Karpas-422 (cell line): ENCODE measurements around the gene MBP. TPM values are rescaled to one million over a fixed set of nuclear protein-coding genes. Genes with fewer than 3 reads are reported as not detected.

Source experiments
- DNase-seq: peaks from one replicate; pipeline ENCODE4 v3.0.0-alpha.2; 2015
- H2AFZ ChIP-seq: fragments of 200-600 bp; sonication (generic); 2 replicates; pipeline ENCODE4 v1.6.1; 2014; ENCODE audit warnings: antibody characterized with exemption, low read length, mixed read lengths
- H3K27ac ChIP-seq: fragments of 200-600 bp; sonication (generic); 2 replicates; pipeline ENCODE4 v1.5.1; 2014; ENCODE audit warnings: mild to moderate bottlenecking, low read length, moderate library complexity
- H3K27me3 ChIP-seq: fragments of 200-600 bp; sonication (generic); 2 replicates; pipeline ENCODE4 v1.6.1; 2014; ENCODE audit warnings: low read length, mixed read lengths
- H3K36me3 ChIP-seq: fragments of 200-600 bp; sonication (generic); 2 replicates; pipeline ENCODE4 v1.6.1; 2014; ENCODE audit warnings: low read length, mixed read lengths; ENCODE audit not compliant: insufficient read depth
- H3K4me1 ChIP-seq: fragments of 200-600 bp; sonication (generic); 2 replicates; pipeline ENCODE4 v1.6.1; 2014; ENCODE audit warnings: mild to moderate bottlenecking, low read length, mixed read lengths
- H3K4me2 ChIP-seq: fragments of 200-600 bp; sonication (generic); 2 replicates; pipeline ENCODE4 v1.6.1; 2014; ENCODE audit warnings: low read length, low read depth, mild to moderate bottlenecking; ENCODE audit not compliant: poor library complexity, severe bottlenecking
- H3K4me3 ChIP-seq: fragments of 200-600 bp; sonication (generic); 2 replicates; pipeline ENCODE4 v1.5.1; 2014; ENCODE audit warnings: mild to moderate bottlenecking, antibody characterized with exemption, low read length, mixed read lengths
- H3K79me2 ChIP-seq: fragments of 200-600 bp; sonication (generic); 2 replicates; pipeline ENCODE4 v1.6.1; 2014; ENCODE audit warnings: mild to moderate bottlenecking, low read length, mixed read lengths
- H3K9ac ChIP-seq: fragments of 200-600 bp; sonication (generic); 2 replicates; pipeline ENCODE4 v1.6.0; 2014; ENCODE audit warnings: low read length
- H3K9me2 ChIP-seq: fragments of 200-600 bp; sonication (generic), shearing (Covaris generic); replicated peaks from 2 replicates; pipeline ENCODE4 v1.6.0; 2014; ENCODE audit warnings: mild to moderate bottlenecking, low read length, moderate library complexity; ENCODE audit not compliant: insufficient read depth
- H3K9me3 ChIP-seq: fragments of 300-700, 200-600 bp; sonication (generic); 2 replicates; pipeline ENCODE4 v1.6.1; 2014; ENCODE audit warnings: low read length, mixed read lengths
- H4K20me1 ChIP-seq: fragments of 200-600 bp; sonication (generic); 2 replicates; pipeline ENCODE4 v1.6.1; 2014; ENCODE audit warnings: mild to moderate bottlenecking, antibody characterized with exemption, low read length, low read depth; ENCODE audit not compliant: insufficient read depth
- total RNA-seq: library from RNA; depleted of rRNA; stranded (reverse); fragments of >200 nt; shearing (Covaris generic); gene quantifications from 2 replicates; pipeline ENCODE4 v1.2.3, GENCODE V29; 2014; ENCODE audit warnings: low replicate concordance

Gene MBP
- total RNA-seq, 1 experiment from 2014 or later, result 67.8 TPM

GRCh38 chr18:77002496-77002895, 130.1 kb downstream of the MBP start:
- H3K9me2 ChIP-seq, result no peaks in the 10 kb centered on the region
- H3K27ac ChIP-seq, result peak overlapping the region; percentile 95
- peak overlapping the region; percentile 56 for H3K9ac ChIP-seq
- H3K4me1 ChIP-seq, result peaks cover 78% of the 10 kb centered on the region
- H3K4me2 ChIP-seq, result peak overlapping the region; percentile 71
- no peaks in the 10 kb centered on the region for H3K27me3 ChIP-seq
- no peaks in the 10 kb centered on the region for H3K36me3 ChIP-seq
- peak overlapping the region; percentile 35 for H3K4me3 ChIP-seq
- H3K9me3 ChIP-seq, result no peaks in the 10 kb centered on the region
- DNase-seq, result peak; percentile 97
- H2AFZ ChIP-seq, result peak overlapping the region; percentile 46; the same call in 1 of the 2 replicates
- H4K20me1 ChIP-seq, result no peaks in the 10 kb centered on the region
- no peaks in the 10 kb centered on the region for H3K79me2 ChIP-seq

DNA sequence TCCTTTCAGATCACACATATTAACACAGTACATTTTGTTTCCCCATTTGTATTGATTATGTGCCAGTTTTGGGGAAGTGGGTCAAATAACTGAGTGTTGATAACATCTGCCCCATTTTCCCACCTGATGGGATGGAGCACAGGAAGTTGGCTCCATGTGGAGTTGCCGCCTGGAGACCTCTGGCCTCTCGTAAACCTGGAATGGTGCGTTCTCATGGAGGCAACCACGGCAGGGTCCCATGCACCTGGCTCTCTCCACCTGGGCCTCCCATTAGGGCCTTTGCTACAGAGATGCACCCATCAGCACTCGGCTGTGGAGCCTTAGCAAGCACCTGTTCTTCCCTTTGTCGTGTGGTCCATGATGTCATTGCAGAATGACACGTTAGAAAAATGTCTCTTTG, 130.6 kb downstream of the MBP start:
- DNase-seq, result peak; percentile 90
- no peaks in the 10 kb centered on the region for H4K20me1 ChIP-seq
- no peaks in the 10 kb centered on the region for H3K27me3 ChIP-seq
- H3K9me3 ChIP-seq, result no peaks in the 10 kb centered on the region
- H3K9me2 ChIP-seq, result no peaks in the 10 kb centered on the region
- H2AFZ ChIP-seq, result peak overlapping the region; percentile 46; the same call in 1 of the 2 replicates
- H3K79me2 ChIP-seq, result no peaks in the 10 kb centered on the region
- peak overlapping the region; percentile 71 for H3K4me2 ChIP-seq
- peak overlapping the region; percentile 56 for H3K9ac ChIP-seq
- H3K27ac ChIP-seq, result peak overlapping the region; percentile 95
- H3K4me1 ChIP-seq, result peaks cover 78% of the 10 kb centered on the region
- no peaks in the 10 kb centered on the region for H3K36me3 ChIP-seq
- H3K4me3 ChIP-seq, result peak overlapping the region; percentile 35

DNA sequence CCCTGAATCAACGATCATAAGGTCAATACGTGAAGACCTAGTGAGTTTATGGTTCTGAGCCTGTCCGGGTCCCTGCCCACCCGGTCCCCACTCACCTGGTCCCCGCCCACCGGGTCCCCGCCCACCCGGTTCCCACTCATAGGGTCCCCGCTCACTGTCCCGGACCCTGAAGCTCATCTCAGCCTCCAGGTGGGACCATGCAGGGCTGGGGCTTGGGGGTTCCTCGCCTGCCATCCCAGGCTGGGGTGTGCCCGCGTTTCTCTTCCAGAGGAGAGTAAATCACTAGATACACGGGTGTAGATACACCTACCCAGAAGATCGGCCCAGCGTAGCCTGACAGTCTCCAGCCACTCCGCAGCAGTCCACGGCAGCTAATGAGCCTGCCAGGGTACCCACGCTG, 131.5 kb downstream of the MBP start:
- H3K4me2 ChIP-seq, result no peak overlapping the region
- H3K79me2 ChIP-seq, result no peaks in the 10 kb centered on the region
- no peaks in the 10 kb centered on the region for H4K20me1 ChIP-seq
- no peaks in the 10 kb centered on the region for H3K36me3 ChIP-seq
- no peak overlapping the region for H3K4me3 ChIP-seq
- no peaks in the 10 kb centered on the region for H3K9me3 ChIP-seq
- no peak for DNase-seq
- peaks cover 81% of the 10 kb centered on the region for H3K4me1 ChIP-seq
- no peak overlapping the region for H3K9ac ChIP-seq
- H3K9me2 ChIP-seq, result no peaks in the 10 kb centered on the region
- H3K27me3 ChIP-seq, result no peaks in the 10 kb centered on the region
- H3K27ac ChIP-seq, result peak overlapping the region; percentile 95
- H2AFZ ChIP-seq, result no peak overlapping the region

DNA sequence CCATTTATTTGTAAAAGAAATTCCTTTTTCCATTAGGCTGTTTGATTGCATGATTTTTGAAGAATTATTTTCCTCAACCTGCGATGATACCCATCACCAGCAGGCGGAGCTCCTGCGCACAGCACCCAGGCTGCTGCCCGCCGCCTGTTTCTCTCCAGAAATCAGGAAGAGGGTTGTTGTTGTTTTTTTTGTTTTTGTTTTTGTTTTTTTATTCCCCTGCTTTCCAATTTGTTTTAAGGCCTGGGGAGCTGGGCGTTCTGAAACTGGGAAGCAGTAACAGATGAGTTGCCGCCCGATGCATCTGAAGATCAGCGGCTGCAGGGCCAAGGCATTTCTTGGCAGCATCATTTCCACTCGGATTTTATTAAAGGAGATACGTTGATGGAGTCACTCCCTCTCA, 132.1 kb downstream of the MBP start:
- no peaks in the 10 kb centered on the region for H3K9me2 ChIP-seq
- peaks cover 81% of the 10 kb centered on the region for H3K4me1 ChIP-seq
- no peaks in the 10 kb centered on the region for H4K20me1 ChIP-seq
- no peaks in the 10 kb centered on the region for H3K36me3 ChIP-seq
- DNase-seq, result peak; percentile 87
- H3K4me2 ChIP-seq, result peak overlapping the region; percentile 44
- H3K27me3 ChIP-seq, result no peaks in the 10 kb centered on the region
- H3K27ac ChIP-seq, result peak overlapping the region; percentile 95
- peak overlapping the region; percentile 36 for H3K9ac ChIP-seq
- no peak overlapping the region for H2AFZ ChIP-seq
- no peaks in the 10 kb centered on the region for H3K79me2 ChIP-seq
- H3K4me3 ChIP-seq, result no peak overlapping the region
- H3K9me3 ChIP-seq, result no peaks in the 10 kb centered on the region

DNA sequence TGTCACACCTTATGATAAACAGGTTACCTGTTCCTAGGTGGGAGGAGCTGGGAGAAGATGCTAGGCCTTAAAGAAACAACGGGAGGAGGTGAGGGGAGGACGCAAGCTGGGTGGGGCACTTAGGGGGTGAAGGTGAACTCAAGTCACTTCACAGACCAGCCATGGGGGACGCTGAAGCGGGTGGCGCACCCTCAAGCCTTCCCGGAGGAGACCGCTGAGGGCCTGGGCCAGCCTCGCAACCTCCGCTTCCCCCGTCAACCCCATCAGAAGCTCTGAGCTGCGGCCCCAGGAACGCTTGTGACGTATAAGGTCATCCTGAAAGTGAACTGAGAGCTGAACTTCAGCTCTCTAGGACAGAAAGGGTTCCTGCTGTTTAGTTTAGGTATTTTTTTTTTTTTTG, 133.5 kb downstream of the MBP start:
- no peaks in the 10 kb centered on the region for H3K27me3 ChIP-seq

GRCh38 chr18:76997951-76998808, 134.4 kb downstream of the MBP start:
- Histone ChIP-seq H3K4me2 (no peak overlapping the region), H3K27ac (no peak overlapping the region), H3K4me3 (no peak overlapping the region), H3K9ac (no peak overlapping the region), H3K9me2 (no peaks in the 10 kb centered on the region), H3K79me2 (no peaks in the 10 kb centered on the region), H2AFZ (no peak overlapping the region), H3K9me3 (no peaks in the 10 kb centered on the region), H3K27me3 (no peaks in the 10 kb centered on the region), H3K4me1 (peaks cover 72% of the 10 kb centered on the region), H4K20me1 (no peaks in the 10 kb centered on the region), H3K36me3 (no peaks in the 10 kb centered on the region)
- DNase-seq, result no peak

More for the DNA sequence above, 133.5 kb downstream of the MBP start:
- H3K79me2 ChIP-seq, result no peaks in the 10 kb centered on the region
- no peak overlapping the region for H2AFZ ChIP-seq
- no peak overlapping the region for H3K9ac ChIP-seq
- H3K4me2 ChIP-seq, result no peak overlapping the region
- H3K4me1 ChIP-seq, result peaks cover 76% of the 10 kb centered on the region
- no peaks in the 10 kb centered on the region for H3K9me3 ChIP-seq
- no peaks in the 10 kb centered on the region for H3K9me2 ChIP-seq
- H4K20me1 ChIP-seq, result no peaks in the 10 kb centered on the region
- DNase-seq, result no peak
- H3K4me3 ChIP-seq, result no peak overlapping the region
- H3K27ac ChIP-seq, result no peak overlapping the region
- H3K36me3 ChIP-seq, result no peaks in the 10 kb centered on the region

- H3K27ac ChIP-seq, result no peak overlapping the region
- H3K27me3 ChIP-seq, result no peaks in the 10 kb centered on the region
- no peaks in the 10 kb centered on the region for H3K36me3 ChIP-seq
- no peak overlapping the region for H3K4me3 ChIP-seq
- no peaks in the 10 kb centered on the region for H3K9me2 ChIP-seq
- H3K9ac ChIP-seq, result no peak overlapping the region
- no peak for DNase-seq
- H3K4me1 ChIP-seq, result peaks cover 57% of the 10 kb centered on the region
- H4K20me1 ChIP-seq, result no peaks in the 10 kb centered on the region
- H2AFZ ChIP-seq, result no peak overlapping the region
- no peak overlapping the region for H3K4me2 ChIP-seq
- no peaks in the 10 kb centered on the region for H3K79me2 ChIP-seq
- no peaks in the 10 kb centered on the region for H3K9me3 ChIP-seq
Measured at GRCh38 chr18:76996429-76996828, 136.2 kb downstream of the MBP start.

DNA sequence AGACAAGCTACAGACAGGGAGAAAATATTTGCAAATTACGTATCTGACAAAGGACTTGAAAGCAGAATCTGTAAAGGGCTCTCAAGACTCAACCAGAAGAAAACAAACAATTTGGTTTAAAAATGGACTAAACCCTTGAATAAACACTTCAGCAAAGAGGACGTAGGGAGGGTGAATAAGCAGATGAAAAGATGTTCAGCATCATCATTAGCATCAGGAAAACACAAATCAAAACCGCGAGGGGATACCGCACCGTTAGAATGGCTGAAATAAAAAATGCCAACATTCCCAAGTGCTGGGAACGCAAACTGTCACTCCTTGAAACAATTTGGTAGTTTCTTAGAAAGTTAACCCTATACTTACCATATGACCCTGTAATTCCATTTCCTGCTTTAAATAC, 136.7 kb downstream of the MBP start:
- Histone ChIP-seq H3K4me3 (no peak overlapping the region), H3K36me3 (no peaks in the 10 kb centered on the region), H3K27ac (peak overlapping the region; percentile 21; the same call in 1 of the 2 replicates), H3K4me2 (no peak overlapping the region), H2AFZ (no peak overlapping the region), H3K4me1 (peaks cover 53% of the 10 kb centered on the region), H3K9ac (no peak overlapping the region), H3K27me3 (no peaks in the 10 kb centered on the region), H3K79me2 (no peaks in the 10 kb centered on the region), H3K9me2 (no peaks in the 10 kb centered on the region), H3K9me3 (no peaks in the 10 kb centered on the region), H4K20me1 (no peaks in the 10 kb centered on the region)
- no peak for DNase-seq
